Kidney (tissue), 14 donors: Measurements from ENCODE around the gene MTTP. TPM values are rescaled to one million over a fixed set of nuclear protein-coding genes. Genes with fewer than 3 reads are reported as not detected.

ENCODE experiments used
- DNase-seq, 5 donors: peaks; one replicate each; pipeline ENCODE4 v3.0.0-alpha.2; 2013 to 2020
- FAIRE-seq: peaks from 2 replicates; lab custom pipeline; 2012; peaks lifted over from hg19 to GRCh38; lab: Jason Lieb, UNC
- H3K27ac ChIP-seq, 2 donors: one replicate each; pipeline ENCODE4 v1.7.0; 2013; ENCODE audit warnings: low read depth in 2 of 2, low read length in 2 of 2, inconsistent platforms in 1 of 2
- H3K27me3 ChIP-seq: one replicate; pipeline ENCODE4 v1.7.1; 2013; ENCODE audit warnings: low read length, inconsistent platforms; ENCODE audit not compliant: control insufficient read depth, insufficient read depth
- H3K36me3 ChIP-seq, 3 donors: one replicate each; pipeline versions ENCODE4 v1.7.0 to v1.7.1; 2013; ENCODE audit warnings: low read length in 3 of 3, control low read depth in 1 of 3, inconsistent platforms in 1 of 3; ENCODE audit not compliant: insufficient read depth in 3 of 3, control insufficient read depth in 2 of 3
- H3K4me1 ChIP-seq, 3 donors: one replicate each; pipeline versions ENCODE4 v1.7.0 to v1.7.1; 2013; ENCODE audit warnings: low read length in 3 of 3, inconsistent platforms in 1 of 3, low read depth in 1 of 3; ENCODE audit not compliant: control insufficient read depth in 2 of 3, insufficient read depth in 2 of 3
- H3K4me3 ChIP-seq, 3 donors: one replicate each; pipeline versions ENCODE4 v1.7.0 to v1.8.1; 2013; ENCODE audit warnings: low read length in 3 of 3, control low read depth in 1 of 3, inconsistent platforms in 1 of 3
- H3K9ac ChIP-seq, 3 donors: one replicate each; pipeline versions ENCODE4 v1.7.0 to v1.7.1; 2013; ENCODE audit warnings: low read length in 3 of 3, control low read depth in 1 of 3, inconsistent platforms in 1 of 3
- H3K9me3 ChIP-seq, 3 donors: one replicate each; pipeline versions ENCODE4 v1.7.0 to v1.7.1; 2013; ENCODE audit warnings: low read length in 3 of 3, control low read depth in 1 of 3, inconsistent platforms in 1 of 3; ENCODE audit not compliant: control insufficient read depth in 2 of 3, insufficient read depth in 1 of 3
- intact Hi-C: fragments of 100-400 bp; cut with DNase I; formaldehyde crosslinking; loops from one replicate; pipeline ENCODE4 v1.11.1; 2022
- polyA plus RNA-seq: library from polyadenylated mRNA; stranded (reverse); fragments of 350-450 nt; fragmentation: Illumina TruSeq; extraction: RNeasy Lipid Tissue Mini Kit (QIAGEN cat#74804); gene quantifications from one replicate; pipeline ENCODE4 v1.2.3, GENCODE V29; 2014; ENCODE audit warnings: low read depth, low replicate concordance; ENCODE audit not compliant: insufficient read depth
- total RNA-seq: library from RNA; stranded (reverse); fragmentation: NEBNext Ultra II Directional; extraction: Animal tissue kit (Norgen Biotek cat#: 25700); gene quantifications from one replicate; pipeline ENCODE4 v1.2.1, GENCODE V29; 2021
- TF ChIP-seq, protein P1 (sequence below): IDR thresholded peaks from 3 replicates; pipeline ENCODE4 v1.5.1; 2012; ENCODE audit warnings: mild to moderate bottlenecking, moderate library complexity, borderline replicate concordance; ENCODE audit not compliant: insufficient read depth; ENCODE audit errors: extremely low read depth
- donor health status: control.
- donor health status: control.
- donor health status: control.
- donor health status: control.
- donor health status: control.
- donor health status: DM: yes; HTN: yes; CAD: no.
- donor health status: Normal renal cell carcinoma (clear cell type).

The MTTP gene
- total and polyA plus RNA-seq, 2 donors from 2014 or later, result 0.19 to 5.8 TPM

DNA sequence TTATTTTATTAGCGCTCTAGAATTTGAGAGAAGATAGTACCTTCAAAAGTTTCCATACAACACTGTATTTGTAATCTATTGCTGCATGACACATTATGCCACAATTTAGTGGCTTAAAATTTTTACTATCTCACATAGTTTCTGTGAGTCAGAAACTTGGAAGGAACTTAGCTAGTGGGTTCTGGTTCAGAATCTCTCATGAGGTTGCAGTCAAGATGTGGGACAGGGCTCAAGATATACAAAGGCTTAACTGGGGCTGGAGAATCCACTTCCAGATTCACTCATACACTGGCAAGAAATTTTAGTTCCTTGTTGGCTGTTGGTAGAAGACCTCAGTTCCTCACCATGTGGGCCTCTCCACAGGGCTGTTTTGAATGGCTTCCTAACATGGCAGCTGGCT is 94.5 kb downstream of the MTTP start:
- intact Hi-C loops, result no loop called here
- Histone ChIP-seq H3K4me3 (no peak overlapping the region), H3K36me3 (no peaks in the 10 kb centered on the region), H3K27ac (no peak overlapping the region), H3K9ac (no peak overlapping the region), H3K9me3 (peaks cover 0 to 10% (median 0%) of the 10 kb centered on the region in 3 donors), H3K4me1 (peaks cover 0 to 3% (median 0%) of the 10 kb centered on the region in 3 donors), H3K27me3 (no peaks in the 10 kb centered on the region)
- TF ChIP-seq, protein P1, sequence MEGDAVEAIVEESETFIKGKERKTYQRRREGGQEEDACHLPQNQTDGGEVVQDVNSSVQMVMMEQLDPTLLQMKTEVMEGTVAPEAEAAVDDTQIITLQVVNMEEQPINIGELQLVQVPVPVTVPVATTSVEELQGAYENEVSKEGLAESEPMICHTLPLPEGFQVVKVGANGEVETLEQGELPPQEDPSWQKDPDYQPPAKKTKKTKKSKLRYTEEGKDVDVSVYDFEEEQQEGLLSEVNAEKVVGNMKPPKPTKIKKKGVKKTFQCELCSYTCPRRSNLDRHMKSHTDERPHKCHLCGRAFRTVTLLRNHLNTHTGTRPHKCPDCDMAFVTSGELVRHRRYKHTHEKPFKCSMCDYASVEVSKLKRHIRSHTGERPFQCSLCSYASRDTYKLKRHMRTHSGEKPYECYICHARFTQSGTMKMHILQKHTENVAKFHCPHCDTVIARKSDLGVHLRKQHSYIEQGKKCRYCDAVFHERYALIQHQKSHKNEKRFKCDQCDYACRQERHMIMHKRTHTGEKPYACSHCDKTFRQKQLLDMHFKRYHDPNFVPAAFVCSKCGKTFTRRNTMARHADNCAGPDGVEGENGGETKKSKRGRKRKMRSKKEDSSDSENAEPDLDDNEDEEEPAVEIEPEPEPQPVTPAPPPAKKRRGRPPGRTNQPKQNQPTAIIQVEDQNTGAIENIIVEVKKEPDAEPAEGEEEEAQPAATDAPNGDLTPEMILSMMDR, result no peak
- no peak for DNase-seq
- FAIRE-seq, result no peak

DNA sequence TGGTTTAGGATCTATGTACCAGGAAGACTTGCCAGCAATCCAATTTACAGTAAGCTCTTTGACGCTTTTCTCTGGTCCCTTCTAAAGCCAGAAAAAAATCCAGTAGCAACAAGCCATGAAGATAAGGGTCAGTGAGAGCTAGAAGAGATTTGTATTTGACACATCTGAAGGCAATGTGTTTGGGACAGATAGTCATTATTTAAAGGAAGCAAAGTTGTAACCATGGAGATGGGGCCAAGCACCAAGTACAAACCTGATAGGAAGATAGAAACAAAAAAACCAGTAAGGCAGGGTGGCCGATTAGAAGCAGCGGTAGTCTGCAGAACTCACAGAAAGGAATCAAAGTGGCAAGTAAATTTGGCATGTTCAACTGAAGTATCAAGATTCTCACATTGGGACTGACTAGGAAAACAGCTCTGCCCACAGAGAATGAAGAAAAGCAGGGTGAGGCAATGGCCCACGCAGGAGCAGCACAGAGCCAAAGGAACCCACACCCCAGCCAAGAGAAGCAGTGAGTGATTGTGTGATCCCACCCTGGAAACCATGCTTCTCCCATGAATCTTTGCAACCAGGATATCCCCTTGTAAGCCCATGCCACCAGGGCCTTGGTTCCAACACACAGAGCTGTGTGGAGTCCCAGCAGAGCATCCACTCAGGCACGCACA is 95.9 kb downstream of the MTTP start:
- TF ChIP-seq, protein P1, result no peak
- H3K4me1 ChIP-seq, result no peaks in the 10 kb centered on the region
- H3K9ac ChIP-seq, result no peak overlapping the region
- no peak overlapping the region for H3K4me3 ChIP-seq
- no peak for DNase-seq
- H3K36me3 ChIP-seq, result no peaks in the 10 kb centered on the region
- intact Hi-C loops, result no loop called here
- no peak overlapping the region for H3K27ac ChIP-seq
- peaks cover 0 to 10% (median 0%) of the 10 kb centered on the region in 3 donors for H3K9me3 ChIP-seq
- no peak for FAIRE-seq
- H3K27me3 ChIP-seq, result no peaks in the 10 kb centered on the region

Other genes starting within 250 kb of the MTTP start
- 9.3 TPM for gene ADH1C, start 222.1 kb upstream of the MTTP start, total RNA-seq
- 28.1 TPM for gene ADH1C, start 222.1 kb upstream of the MTTP start, polyA plus RNA-seq
- gene ADH7, start 139.5 kb upstream of the MTTP start, total RNA-seq, result not detected
- gene ADH7, start 139.5 kb upstream of the MTTP start, polyA plus RNA-seq, result not detected
- gene C4orf17, start 63.8 kb upstream of the MTTP start, total RNA-seq, result not detected
- gene C4orf17, start 63.8 kb upstream of the MTTP start, polyA plus RNA-seq, result not detected
- gene TRMT10A, start 10.8 kb upstream of the MTTP start, total RNA-seq, result 4.3 TPM
- 5.7 TPM for gene TRMT10A, start 10.8 kb upstream of the MTTP start, polyA plus RNA-seq
- 0.19 TPM for gene C4orf54, start 83.0 kb downstream of the MTTP start, total RNA-seq
- gene C4orf54, start 83.0 kb downstream of the MTTP start, polyA plus RNA-seq, result 0.56 TPM
- gene DAPP1, start 242.0 kb downstream of the MTTP start, total RNA-seq, result 10.1 TPM
- 0.34 TPM for gene DAPP1, start 242.0 kb downstream of the MTTP start, polyA plus RNA-seq